Measurements from ENCODE around the gene STK4. TPM values are rescaled to one million over a fixed set of nuclear protein-coding genes. Genes with fewer than 3 reads are reported as not detected.

The STK4 gene
- total and polyA plus RNA-seq, 2 of the 8 experiments (the other 6 are each of a cell fraction or from before 2014, with no cell fraction given), result 12.0 to 34.3 TPM

DNA sequence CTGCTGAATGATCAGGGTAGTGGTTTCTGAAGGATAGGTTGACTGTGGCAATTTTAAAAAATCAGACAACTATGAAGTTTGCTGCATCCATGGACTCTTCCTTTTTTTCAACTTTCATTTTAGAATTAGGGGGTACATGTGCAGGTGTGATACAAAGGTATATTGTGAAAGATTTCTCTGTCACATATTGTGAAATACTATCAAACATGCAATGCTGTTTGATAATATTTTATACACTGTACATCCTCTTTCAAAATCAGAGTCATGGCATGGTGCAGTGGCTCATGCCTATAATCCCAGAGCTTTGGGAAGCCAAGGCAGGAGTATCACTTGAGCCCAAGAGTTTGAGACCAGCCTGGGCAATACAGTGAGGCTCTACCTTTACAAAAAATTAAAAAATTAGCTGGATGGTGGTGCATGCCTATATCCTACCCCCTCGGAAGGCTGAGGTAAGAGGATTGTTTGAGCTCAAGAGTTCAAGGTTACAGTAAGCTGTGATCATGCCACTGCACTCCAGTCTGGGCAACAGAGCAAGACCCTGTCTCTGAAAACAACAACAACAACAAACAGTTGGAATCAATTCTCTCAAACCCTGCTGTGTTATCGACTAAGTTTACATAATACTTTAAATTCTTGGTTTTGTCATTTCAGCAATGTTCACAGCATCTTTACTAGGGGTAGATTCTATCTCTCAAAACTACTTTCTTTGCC is 153.4 kb downstream of the STK4 start:
- no peak overlapping the region for H2BK20ac ChIP-seq (ENCODE audit: low read length)
- H4K20me1 ChIP-seq (replicated peaks in 1 of 2; ENCODE audit: control insufficient read depth in 1 of 2, insufficient read depth in 2 of 2, low read length in 2 of 2), result no peaks in the 10 kb centered on the region
- H3K27ac ChIP-seq (ENCODE audit: low read depth, low read length), result no peak overlapping the region
- ChIA-PET CTCF (ENCODE audit: partially characterized antibody) (interaction anchor here (0.7 to 2.7 kb wide), 4 partner anchors 9 to 117 kb away, joined by 3 to 17 read pairs (median 9); no protein-coding TSS in a partner anchor), POLR2A (ENCODE audit: partially characterized antibody) (no interaction called here)
- no peak overlapping the region for H3K23ac ChIP-seq (ENCODE audit: insufficient read length)
- H3K23me2 ChIP-seq (ENCODE audit: low read depth, low read length), result no peaks in the 10 kb centered on the region
- no peak overlapping the region for H2BK120ac ChIP-seq (replicated peaks; ENCODE audit: low read depth, low read length)
- DNase-seq (ENCODE audit: low read depth in 1 of 2, low spot score in 2 of 2), result no peak
- no peaks in the 10 kb centered on the region; a peak in 1 of 7 replicates for H3K27me3 ChIP-seq (replicated peaks in 1 of 4; ENCODE audit: control insufficient read depth in 3 of 4, extremely low read depth in 1 of 4, insufficient read depth in 3 of 4, low read length in 3 of 4)
- no peak overlapping the region for H2BK15ac ChIP-seq (ENCODE audit: low read length)
- no peak overlapping the region for H4K91ac ChIP-seq (replicated peaks; ENCODE audit: insufficient read length, low read length)
- WGBS, 2 experiments (ENCODE audit: extremely low coverage in 1 of 2, insufficient coverage in 1 of 2, insufficient read length in 1 of 2, insufficient replicate concordance in 2 of 2, low coverage in 1 of 2, low lambda C conversion rate in 2 of 2, missing lambda C conversion rate in 1 of 2), result 84% methylated on average over 2 of the region's 2 CpGs; no CpG with 5 or more reads in 1 of the 2 experiments
- TF ChIP-seq JUND (IDR thresholded peaks at IDR 0.05; ENCODE audit: low read length), result no peak
- no peak for TF ChIP-seq CHD1 (IDR thresholded peaks at IDR 0.05; ENCODE audit: low read depth, low read length)
- no peak for TF ChIP-seq TCF12 (IDR thresholded peaks at IDR 0.05; ENCODE audit: low read depth, low read length)
- TF ChIP-seq EZH2 (IDR thresholded peaks at IDR 0.05; ENCODE audit: low read depth, low read length, severe bottlenecking), result no peak
- TF ChIP-seq, protein P1, sequence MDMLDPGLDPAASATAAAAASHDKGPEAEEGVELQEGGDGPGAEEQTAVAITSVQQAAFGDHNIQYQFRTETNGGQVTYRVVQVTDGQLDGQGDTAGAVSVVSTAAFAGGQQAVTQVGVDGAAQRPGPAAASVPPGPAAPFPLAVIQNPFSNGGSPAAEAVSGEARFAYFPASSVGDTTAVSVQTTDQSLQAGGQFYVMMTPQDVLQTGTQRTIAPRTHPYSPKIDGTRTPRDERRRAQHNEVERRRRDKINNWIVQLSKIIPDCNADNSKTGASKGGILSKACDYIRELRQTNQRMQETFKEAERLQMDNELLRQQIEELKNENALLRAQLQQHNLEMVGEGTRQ (IDR thresholded peaks at IDR 0.05; ENCODE audit: low read length), result no peak
- TF ChIP-seq POLR2A (IDR thresholded peaks at IDR 0.05; ENCODE audit: control extremely low read depth in 1 of 2, low read depth in 2 of 2, low read length in 2 of 2), result no peak
- H3K4ac ChIP-seq (replicated peaks; ENCODE audit: insufficient read length, low read depth, low read length), result no peak overlapping the region
- FAIRE-seq, result no peak
- H3K56ac ChIP-seq (replicated peaks; ENCODE audit: insufficient read length, low read depth, low read length), result no peak overlapping the region
- H4K5ac ChIP-seq (ENCODE audit: insufficient read length, low read depth, low read length), result no peak overlapping the region
- H3K79me2 ChIP-seq (ENCODE audit: control insufficient read depth in 1 of 2, insufficient read depth in 2 of 2, low read length in 2 of 2), result no peaks in the 10 kb centered on the region
- H3K4me2 ChIP-seq (ENCODE audit: insufficient read depth in 1 of 2, low read depth in 2 of 2, low read length in 2 of 2), result no peak overlapping the region
- H3K4me1 ChIP-seq (replicated peaks in 1 of 4; ENCODE audit: control insufficient read depth in 3 of 4, insufficient read depth in 4 of 4, low read length in 3 of 4), result no peaks in the 10 kb centered on the region; a peak in 1 of 7 replicates
- no peaks in the 10 kb centered on the region for H3K36me3 ChIP-seq (ENCODE audit: control insufficient read depth in 2 of 4, insufficient read depth in 4 of 4, low read length in 3 of 4)
- 0 out of 4 replicates have a peak, but pooled peaks cover 0 to 7% of the 10 kb centered on the region in 2 experiments for H3K9me3 ChIP-seq (ENCODE audit: insufficient read depth in 2 of 2, low read depth in 1 of 2, low read length in 1 of 2)
- no peak overlapping the region for H2BK5ac ChIP-seq (ENCODE audit: low read depth, low read length)
- H4K8ac ChIP-seq (ENCODE audit: extremely low read depth, insufficient read depth, low read length), result no peak overlapping the region
- H2BK12ac ChIP-seq (ENCODE audit: low read depth, low read length), result no peak overlapping the region
- H3K18ac ChIP-seq (ENCODE audit: extremely low read depth, low read length), result no peak overlapping the region
- no peak overlapping the region for H2AFZ ChIP-seq (ENCODE audit: low read length)
- H3K9ac ChIP-seq (replicated peaks in 1 of 4; ENCODE audit: extremely low read depth in 1 of 4, low read depth in 3 of 4, low read length in 3 of 4), result no peak overlapping the region
- no peak overlapping the region for H3K14ac ChIP-seq (ENCODE audit: insufficient read length)
- no peak overlapping the region for H3K4me3 ChIP-seq (ENCODE audit: extremely low read depth in 1 of 4, insufficient read depth in 2 of 4, low read depth in 3 of 4, low read length in 4 of 4)
- no peaks in the 10 kb centered on the region for H3K79me1 ChIP-seq (ENCODE audit: low read depth, low read length)
- no peak overlapping the region for H2AK5ac ChIP-seq (ENCODE audit: low read depth, low read length)

All from H1 (cell line).